Mesenchymal stem cell (in vitro differentiated cells and primary cell): Measurements from ENCODE around the gene AHSG.
"Not testable (repeated sequence)": the region's sequence is repeated elsewhere in the genome, so short reads cannot be mapped to it uniquely, and the experiment has no call there.

Source experiments
- DNase-seq: peaks from one replicate; pipeline ENCODE4 v3.0.0-alpha.2; 2013
- H2AFZ ChIP-seq: one replicate; pipeline ENCODE4 v1.6.1; 2013; ENCODE audit warnings: low read depth, mild to moderate bottlenecking, control low read depth, inconsistent platforms, low read length, moderate library complexity
- H2AK5ac ChIP-seq: 2 replicates; pipeline ENCODE4 v1.6.1; 2013; ENCODE audit warnings: low read length, moderate library complexity, mild to moderate bottlenecking, inconsistent platforms; ENCODE audit not compliant: severe bottlenecking
- H2BK120ac ChIP-seq: one replicate; pipeline ENCODE4 v1.6.1; 2013; ENCODE audit warnings: low read depth, mild to moderate bottlenecking, inconsistent platforms, low read length, moderate library complexity
- H2BK12ac ChIP-seq, 2 experiments: one replicate each; pipeline ENCODE4 v1.6.1; 2013; ENCODE audit warnings: inconsistent platforms in 2 of 2, low read length in 2 of 2, mild to moderate bottlenecking in 2 of 2, moderate library complexity in 2 of 2, control low read depth in 1 of 2
- H2BK15ac ChIP-seq: one replicate; pipeline ENCODE4 v1.6.1; 2013; ENCODE audit warnings: mild to moderate bottlenecking, low read depth, inconsistent platforms; ENCODE audit not compliant: poor library complexity, severe bottlenecking
- H2BK5ac ChIP-seq: 2 replicates; pipeline ENCODE4 v1.6.1; 2013; ENCODE audit warnings: low read depth, mild to moderate bottlenecking, low read length, control low read depth, inconsistent platforms; ENCODE audit not compliant: poor library complexity, severe bottlenecking
- H3K14ac ChIP-seq, 2 experiments: one replicate each; pipeline ENCODE4 v1.6.1; 2013; ENCODE audit warnings: inconsistent platforms in 2 of 2, low read length in 2 of 2, control low read depth in 1 of 2, mild to moderate bottlenecking in 1 of 2, moderate library complexity in 1 of 2
- H3K18ac ChIP-seq, 2 experiments: one replicate each; pipeline ENCODE4 v1.6.1; 2013; ENCODE audit warnings: inconsistent platforms in 2 of 2, low read length in 2 of 2, control low read depth in 1 of 2, low read depth in 1 of 2, mild to moderate bottlenecking in 1 of 2
- H3K23ac ChIP-seq, 2 experiments: one replicate each; pipeline ENCODE4 v1.6.1; 2013; ENCODE audit warnings: inconsistent platforms in 2 of 2, low read length in 2 of 2, mild to moderate bottlenecking in 2 of 2, moderate library complexity in 2 of 2, control low read depth in 1 of 2
- H3K27ac ChIP-seq: 2 replicates; pipeline ENCODE4 v1.5.1; 2013; ENCODE audit warnings: mild to moderate bottlenecking, moderate library complexity, low read length, control low read depth, inconsistent platforms; ENCODE audit not compliant: poor library complexity, severe bottlenecking
- H3K27me3 ChIP-seq, 2 experiments: 2 replicates each; pipeline versions ENCODE4 v1.6.1 to v1.7.0; 2013; ENCODE audit warnings: low read length in 2 of 2, mild to moderate bottlenecking in 2 of 2, moderate library complexity in 2 of 2, control low read depth in 1 of 2, inconsistent platforms in 1 of 2; ENCODE audit not compliant: control insufficient read depth in 1 of 2, insufficient read depth in 1 of 2
- H3K36me3 ChIP-seq, 2 experiments: 2 replicates each; pipeline versions ENCODE4 v1.6.1 to v1.7.0; 2013; ENCODE audit warnings: low read length in 2 of 2, control low read depth in 1 of 2, inconsistent platforms in 1 of 2, low read depth in 1 of 2, mild to moderate bottlenecking in 1 of 2; ENCODE audit not compliant: insufficient read depth in 2 of 2, control insufficient read depth in 1 of 2
- H3K4ac ChIP-seq, 2 experiments: one replicate each; pipeline ENCODE4 v1.6.1; 2013; ENCODE audit warnings: inconsistent platforms in 2 of 2, low read length in 2 of 2, mild to moderate bottlenecking in 2 of 2, moderate library complexity in 2 of 2, control low read depth in 1 of 2, low read depth in 1 of 2
- H3K4me1 ChIP-seq: 2 replicates; pipeline ENCODE4 v1.6.1; 2013; ENCODE audit warnings: low read depth, low read length, control low read depth; ENCODE audit not compliant: control insufficient read depth, insufficient read depth
- H3K4me2 ChIP-seq: 2 replicates; pipeline ENCODE4 v1.6.1; 2013; ENCODE audit warnings: low read length, mild to moderate bottlenecking, inconsistent platforms; ENCODE audit not compliant: poor library complexity, severe bottlenecking
- H3K4me3 ChIP-seq, 2 experiments: 2 replicates each; pipeline versions ENCODE4 v1.5.1 to v1.7.0; 2013; ENCODE audit warnings: low read length in 2 of 2, mild to moderate bottlenecking in 2 of 2, control low read depth in 1 of 2, low read depth in 1 of 2; ENCODE audit not compliant: insufficient read depth in 1 of 2
- H3K79me1 ChIP-seq: replicated peaks from 2 replicates; pipeline ENCODE4 v1.6.1; 2013; ENCODE audit warnings: mild to moderate bottlenecking, control low read depth, low read length, inconsistent platforms; ENCODE audit not compliant: poor library complexity, severe bottlenecking
- H3K9ac ChIP-seq: 2 replicates; pipeline ENCODE4 v1.7.0; 2013; ENCODE audit warnings: mild to moderate bottlenecking, low read length, moderate library complexity
- H3K9me3 ChIP-seq: 2 replicates; pipeline ENCODE4 v1.7.0; 2013; ENCODE audit warnings: mild to moderate bottlenecking, low read length; ENCODE audit not compliant: control insufficient read depth
- H4K8ac ChIP-seq: one replicate; pipeline ENCODE4 v1.6.1; 2013; ENCODE audit warnings: inconsistent platforms, mild to moderate bottlenecking, low read length, moderate library complexity
- H4K91ac ChIP-seq: one replicate; pipeline ENCODE4 v1.6.1; 2013; ENCODE audit warnings: mild to moderate bottlenecking, low read length, inconsistent platforms
- whole genome bisulfite sequencing: methylation state at CpG from one replicate; pipeline ENCODE4 v1.1.7; 2013; ENCODE audit warnings: mixed read lengths; 5-methylcytosine and 5-hydroxymethylcytosine counted together

AHSG gene

DNA sequence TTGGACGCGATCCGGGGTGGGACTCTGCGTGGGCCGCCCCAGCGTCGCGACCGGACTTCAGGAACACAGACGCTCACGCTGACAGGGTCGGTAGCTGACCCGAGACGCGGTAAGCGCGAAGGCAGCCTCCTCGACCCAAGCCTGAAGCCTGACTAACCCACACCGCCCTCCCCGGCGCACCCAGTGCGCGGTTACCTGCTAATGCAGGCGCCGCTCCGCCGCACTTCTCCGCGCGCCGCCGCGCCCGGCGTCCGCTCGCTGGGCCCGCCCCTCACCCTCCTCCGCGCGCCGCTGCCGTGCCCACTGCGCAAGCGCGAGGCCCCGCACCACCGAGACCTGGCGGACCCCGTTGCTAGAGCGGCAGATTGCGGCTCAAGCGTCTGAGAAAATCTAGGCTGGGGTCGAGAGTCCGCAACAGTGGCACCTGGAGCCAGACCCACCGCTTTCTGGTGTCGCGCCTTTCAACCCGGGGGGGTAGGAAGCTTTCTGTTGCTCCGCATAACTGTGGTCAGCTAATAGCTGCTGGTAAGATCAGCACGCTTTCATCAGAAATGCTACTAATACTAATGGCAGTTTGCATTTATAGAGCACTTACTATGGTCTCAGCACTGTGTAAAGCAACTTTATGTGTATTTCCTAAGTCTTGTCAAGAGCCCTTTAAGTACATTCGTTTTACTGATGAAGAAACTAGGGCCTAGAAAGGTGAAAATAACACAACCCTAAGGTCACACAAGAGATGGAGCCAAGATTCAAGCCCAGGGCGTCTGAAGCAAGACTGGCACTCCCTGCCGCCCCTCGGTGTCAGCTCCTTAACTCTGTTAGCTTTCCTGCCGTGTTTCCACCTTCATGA, 45.6 kb upstream of the AHSG start, which contains the start of gene TBCCD1:
TSS of gene TBCCD1 (minus strand) at position 268 of the 850 bp plus-strand sequence. CDS start 3,010 bp downstream, outside the sequence.
- Histone ChIP-seq H2AK5ac (peak within 1 kb of the TSS; percentile 94), H3K14ac (peak within 1 kb of the TSS; percentile 80 to 99), H3K9ac (peak within 1 kb of the TSS; percentile 95), H4K91ac (peak within 1 kb of the TSS; percentile 70), H3K23ac (peak within 1 kb of the TSS; percentile 79 to 81), H3K36me3 (peaks cover 0 to 19% of the 10 kb centered on the region in 2 experiments), H3K4me2 (peak within 1 kb of the TSS; percentile 90), H2BK5ac (peak within 1 kb of the TSS; percentile 51), H2BK12ac (peak within 1 kb of the TSS in 1 of 2 experiments; percentile 29), H3K18ac (peak within 1 kb of the TSS; percentile 87 to 94), H3K9me3 (no peaks in the 10 kb centered on the region), H2AFZ (peak within 1 kb of the TSS; percentile 98), H2BK120ac (peak within 1 kb of the TSS; percentile 42), H3K4me1 (peaks cover 11% of the 10 kb centered on the region), H3K4ac (peak within 1 kb of the TSS in 1 of 2 experiments; percentile 85), H2BK15ac (peak within 1 kb of the TSS; percentile 52), H3K4me3 (peak within 1 kb of the TSS; percentile 94 to 95), H3K79me1 (peaks cover 29% of the 10 kb centered on the region), H4K8ac (peak within 1 kb of the TSS; percentile 98), H3K27me3 (no peaks in the 10 kb centered on the region), H3K27ac (peak within 1 kb of the TSS; percentile 80)
- DNase-seq = peak; percentile 86
- 3% methylated on average over 48 of the region's 66 CpGs for WGBS

DNA sequence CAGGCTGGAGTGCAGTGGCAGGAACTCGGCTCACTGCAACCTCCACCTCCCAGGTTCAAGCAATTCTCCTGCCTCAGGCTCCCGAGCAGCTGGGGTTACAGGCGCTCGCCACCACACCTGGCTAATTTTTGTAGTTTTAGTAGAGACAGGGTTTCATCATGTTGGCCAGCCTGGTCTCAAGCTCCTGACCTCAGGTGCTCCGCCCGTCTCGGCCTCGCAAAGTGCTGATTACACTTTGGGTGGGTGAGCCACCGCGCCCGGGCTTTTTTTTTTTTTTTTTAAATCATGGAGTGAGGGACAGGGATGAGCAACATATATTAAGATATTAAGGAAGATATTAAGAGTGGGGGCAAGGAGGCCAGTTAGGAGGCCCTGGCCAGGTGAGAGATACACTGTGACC, 43.5 kb upstream of the AHSG start:
- H2BK120ac ChIP-seq, H4K91ac ChIP-seq, H2BK5ac ChIP-seq, H2BK12ac ChIP-seq, H3K23ac ChIP-seq, H3K27me3 ChIP-seq, H3K18ac ChIP-seq, H3K14ac ChIP-seq, H3K27ac ChIP-seq, H4K8ac ChIP-seq, H2AFZ ChIP-seq, H2AK5ac ChIP-seq, H3K4ac ChIP-seq, H3K9me3 ChIP-seq, DNase-seq, H2BK15ac ChIP-seq: not testable (repeated sequence)
- Histone ChIP-seq H3K4me2 (peak overlapping the region; percentile 94), H3K4me1 (peaks cover 11% of the 10 kb centered on the region), H3K36me3 (peaks cover 3 to 23% of the 10 kb centered on the region in 2 experiments), H3K4me3 (peak overlapping the region in 1 of 2 experiments; percentile 88), H3K79me1 (peaks cover 24% of the 10 kb centered on the region), H3K9ac (peak overlapping the region; percentile 95)
- WGBS = 97% methylated on average over 10 of the region's 11 CpGs

DNA sequence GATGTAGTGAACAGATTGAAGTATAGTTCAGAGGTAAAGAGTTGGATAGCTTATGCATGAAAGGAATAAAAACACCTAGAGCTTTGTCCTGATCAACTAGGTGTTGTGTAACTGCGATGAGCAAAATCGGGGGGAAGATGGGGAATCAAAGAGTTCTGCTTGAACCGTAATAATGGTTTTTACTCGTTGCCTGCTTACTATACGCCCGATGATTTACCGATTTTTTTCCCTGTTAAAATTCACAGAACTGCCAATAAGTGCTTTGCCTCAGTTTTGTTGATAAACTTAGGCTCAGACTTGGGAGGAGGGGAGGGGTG, 43.1 kb upstream of the AHSG start:
- H4K91ac ChIP-seq = no peak overlapping the region
- peak overlapping the region; percentile 56 to 88 for H3K4me3 ChIP-seq
- peaks cover 3 to 27% of the 10 kb centered on the region in 2 experiments for H3K36me3 ChIP-seq
- no peak overlapping the region for H2AK5ac ChIP-seq
- H2BK15ac ChIP-seq = no peak overlapping the region
- 17% methylated on average over 7 of the region's 7 CpGs for WGBS
- no peak overlapping the region for H2BK12ac ChIP-seq
- no peaks in the 10 kb centered on the region for H3K9me3 ChIP-seq
- no peak overlapping the region for H3K23ac ChIP-seq
- no peak for DNase-seq
- H2AFZ ChIP-seq = peak overlapping the region; percentile 60
- no peak overlapping the region for H2BK120ac ChIP-seq
- no peak overlapping the region for H3K4ac ChIP-seq
- no peaks in the 10 kb centered on the region for H3K27me3 ChIP-seq
- no peak overlapping the region for H3K18ac ChIP-seq
- H2BK5ac ChIP-seq = peak overlapping the region; percentile 25
- peaks cover 11% of the 10 kb centered on the region for H3K4me1 ChIP-seq
- H3K27ac ChIP-seq = no peak overlapping the region
- no peak overlapping the region for H3K14ac ChIP-seq
- H3K4me2 ChIP-seq = peak overlapping the region; percentile 94
- H3K79me1 ChIP-seq = peaks cover 24% of the 10 kb centered on the region
- H3K9ac ChIP-seq = peak overlapping the region; percentile 95
- no peak overlapping the region for H4K8ac ChIP-seq
